C1 segment of cervical spinal cord (tissue), 14 donors: ENCODE measurements around the gene COQ9.

ENCODE experiments used
- DNase-seq, 14 donors: peaks; one replicate each; lab custom pipeline; 2025; lab: John Stamatoyannopoulos, UW

Gene COQ9

GRCh38 chr16:57510016-57510871 is 63.0 kb downstream of the COQ9 start:
- no peak for DNase-seq
